GM13977 (cell line): ENCODE measurements around the gene EDEM1.

Source experiments
- DNase-seq: peaks from one replicate; pipeline ENCODE4 v3.0.0; 2012; ENCODE audit warnings: low spot score
- CTCF ChIP-seq: IDR thresholded peaks from 2 replicates; pipeline ENCODE4 v1.5.1; 2012; ENCODE audit warnings: mild to moderate bottlenecking, control low read depth; ENCODE audit not compliant: insufficient read depth; ENCODE audit errors: extremely low read depth, missing control alignments
- in situ Hi-C: fragments of 300-500 bp; cut with MboI; formaldehyde crosslinking; loops from one replicate; pipeline ENCODE4 v1.12.0; 2022; ENCODE audit warnings: low sequenced_read_pairs, low pct_unique_long_range_greater_than_20kb, mixed read lengths, inconsistent platforms; ENCODE audit not compliant: unreplicated experiment

EDEM1 gene

GRCh38 chr3:5197470-5198312 lies 10.2 kb downstream of the EDEM1 start:
- peak; percentile 62 for DNase-seq
- in situ Hi-C loops, result loop anchor here (10.0 kb wide), 1 partner anchor 63 kb away; no protein-coding TSS in a partner anchor
- no peak for TF ChIP-seq CTCF

- no peak for TF ChIP-seq CTCF
- in situ Hi-C loops, result loop anchor here (10.0 kb wide), 1 partner anchor 63 kb away; no protein-coding TSS in a partner anchor
- DNase-seq, result no peak
Observed at GRCh38 chr3:5198313-5198677, 10.8 kb downstream of the EDEM1 start.

GRCh38 chr3:5198986-5199731 lies 11.7 kb downstream of the EDEM1 start:
- DNase-seq, result no peak
- TF ChIP-seq CTCF, result no peak
- in situ Hi-C loops, result loop anchor here (10.0 kb wide), 1 partner anchor 64 kb away; no protein-coding TSS in a partner anchor

- in situ Hi-C loops, result no loop called here
- no peak for TF ChIP-seq CTCF
- no peak for DNase-seq
Observed at GRCh38 chr3:5201536-5201935, 14.0 kb downstream of the EDEM1 start.

- no peak for TF ChIP-seq CTCF
- in situ Hi-C loops, result no loop called here
- no peak for DNase-seq
Observed at GRCh38 chr3:5202222-5202621, 14.7 kb downstream of the EDEM1 start.

- DNase-seq, result peak; percentile 50
- no peak for TF ChIP-seq CTCF
- in situ Hi-C loops, result no loop called here
Observed at GRCh38 chr3:5205165-5205941, 17.8 kb downstream of the EDEM1 start.
